HG03378 (cell line): ENCODE results near the gene CDC42EP5.

Experiments
- ATAC-seq: cut with Tn5 transposase; IDR thresholded peaks from one replicate; pipeline ENCODE4 v1.9.1; 2021; ENCODE audit warnings: mild to moderate bottlenecking, moderate library complexity; ENCODE audit not compliant: unreplicated experiment

Gene CDC42EP5

GRCh38 chr19:54428323-54429175, 44.5 kb downstream of the CDC42EP5 start:
- ATAC-seq = no peak

- ATAC-seq = no peak
Measured at GRCh38 chr19:54427586-54427985, 45.5 kb downstream of the CDC42EP5 start.

- ATAC-seq = no peak
Measured at GRCh38 chr19:54426291-54426931, 46.7 kb downstream of the CDC42EP5 start.

- ATAC-seq = no peak
Measured at GRCh38 chr19:54425382-54425723, 47.7 kb downstream of the CDC42EP5 start.

DNA sequence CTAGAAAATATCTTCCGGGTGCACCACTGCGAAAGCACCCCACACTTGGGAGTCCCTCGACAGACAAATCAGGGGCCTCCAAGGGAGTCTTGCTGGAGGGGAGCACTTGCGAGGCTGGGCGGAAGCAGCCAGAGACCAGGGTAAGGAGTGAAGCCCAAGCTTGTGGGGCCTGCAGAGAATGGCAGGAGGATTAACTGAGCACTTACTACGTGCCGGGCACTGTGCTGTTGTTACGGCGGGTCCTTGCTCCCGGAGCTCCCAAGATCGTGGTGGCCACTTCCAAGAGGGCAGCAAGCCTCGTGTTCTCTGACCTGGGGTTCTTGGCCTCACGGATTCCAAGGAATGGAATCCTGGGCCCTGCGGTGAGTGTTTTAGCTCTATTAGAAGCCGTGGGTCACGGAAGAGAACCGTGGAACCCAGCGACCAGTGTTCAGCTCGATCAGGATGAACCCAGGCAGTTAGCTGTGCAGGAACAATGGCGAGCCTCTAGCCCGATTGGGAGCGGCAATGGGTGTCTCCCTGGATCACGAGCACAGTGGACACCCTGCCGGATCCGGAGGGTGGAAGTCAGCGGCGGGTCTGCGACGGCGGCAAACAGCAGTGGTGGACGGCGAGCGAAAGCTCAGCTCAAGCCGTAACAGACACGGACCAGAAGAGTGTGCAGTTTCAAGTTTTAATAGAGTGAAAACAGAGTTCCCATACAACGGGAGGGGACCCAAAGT, 48.3 kb downstream of the CDC42EP5 start:
- no peak for ATAC-seq

DNA sequence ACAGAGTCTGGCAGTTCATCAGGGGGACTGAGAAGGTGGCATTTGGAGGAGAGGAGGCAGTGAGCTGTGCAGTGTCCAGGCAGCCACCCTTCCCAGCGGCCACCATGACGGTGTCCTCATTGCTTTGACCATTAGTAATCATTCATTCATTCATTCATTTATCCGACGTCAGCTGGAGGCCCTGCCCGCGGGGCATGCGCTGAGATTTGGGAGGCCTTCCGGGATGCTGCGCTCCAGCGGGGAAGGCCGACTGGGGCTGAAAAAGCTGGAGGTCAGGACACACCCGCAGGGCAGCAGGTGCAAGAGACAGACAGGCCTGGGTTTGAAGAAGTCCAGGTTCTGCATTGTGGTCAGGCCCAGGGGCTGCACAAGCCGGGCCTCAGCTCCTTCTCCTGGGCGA, 48.9 kb downstream of the CDC42EP5 start:
- no peak for ATAC-seq

GRCh38 chr19:54422136-54422535, 51.0 kb downstream of the CDC42EP5 start:
- ATAC-seq = no peak

GRCh38 chr19:54421521-54421920, 51.6 kb downstream of the CDC42EP5 start:
- no peak for ATAC-seq

- no peak for ATAC-seq
Measured at GRCh38 chr19:54421169-54421516, 52.0 kb downstream of the CDC42EP5 start.

GRCh38 chr19:54420383-54421168, 52.5 kb downstream of the CDC42EP5 start:
- no peak for ATAC-seq

- no peak for ATAC-seq
Measured at GRCh38 chr19:54420068-54420382, 53.1 kb downstream of the CDC42EP5 start.

DNA sequence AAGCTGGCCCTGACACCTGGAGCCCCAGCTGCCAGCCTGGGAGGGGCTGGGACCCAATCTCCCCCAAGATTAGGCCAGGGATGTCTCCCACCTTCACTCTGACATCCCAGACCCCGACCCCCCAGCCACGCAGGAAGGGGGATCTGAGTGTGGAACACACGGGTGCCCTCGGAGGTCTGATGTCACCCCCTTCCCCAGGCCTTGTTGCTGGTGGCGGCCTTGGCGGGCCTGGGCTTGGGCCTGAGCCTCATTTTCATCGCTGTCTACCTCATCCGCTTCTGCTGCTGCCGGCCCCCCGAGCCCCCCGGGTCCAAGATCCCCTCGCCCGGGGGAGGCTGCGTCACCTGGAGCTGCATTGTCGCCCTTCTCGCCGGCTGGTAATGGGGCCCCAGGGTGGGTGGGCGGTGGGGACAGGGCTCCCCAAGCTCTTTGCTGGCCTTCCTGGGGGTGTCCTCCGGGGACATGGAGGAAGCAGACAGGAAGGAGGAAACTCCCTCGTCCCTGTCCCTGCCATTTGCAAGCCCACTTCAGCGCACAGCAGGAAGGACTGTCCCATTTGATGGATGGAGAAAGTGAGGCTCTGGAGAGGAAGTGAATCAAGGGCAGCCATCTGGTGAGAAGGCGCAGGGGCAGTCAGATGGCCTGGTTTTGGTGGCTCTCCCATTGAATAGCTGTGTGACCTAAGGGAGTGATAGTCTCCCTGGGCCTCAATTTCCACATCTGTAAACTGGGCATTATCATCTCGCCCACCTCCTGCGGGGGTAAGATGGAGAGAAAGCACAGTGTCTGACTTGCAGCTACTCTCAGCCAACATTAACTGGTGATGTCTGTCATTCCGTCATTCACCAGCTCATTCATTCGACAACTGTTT, 53.9 kb downstream of the CDC42EP5 start:
- ATAC-seq = no peak

- no peak for ATAC-seq
Measured at GRCh38 chr19:54418030-54418929, 54.8 kb downstream of the CDC42EP5 start.

DNA sequence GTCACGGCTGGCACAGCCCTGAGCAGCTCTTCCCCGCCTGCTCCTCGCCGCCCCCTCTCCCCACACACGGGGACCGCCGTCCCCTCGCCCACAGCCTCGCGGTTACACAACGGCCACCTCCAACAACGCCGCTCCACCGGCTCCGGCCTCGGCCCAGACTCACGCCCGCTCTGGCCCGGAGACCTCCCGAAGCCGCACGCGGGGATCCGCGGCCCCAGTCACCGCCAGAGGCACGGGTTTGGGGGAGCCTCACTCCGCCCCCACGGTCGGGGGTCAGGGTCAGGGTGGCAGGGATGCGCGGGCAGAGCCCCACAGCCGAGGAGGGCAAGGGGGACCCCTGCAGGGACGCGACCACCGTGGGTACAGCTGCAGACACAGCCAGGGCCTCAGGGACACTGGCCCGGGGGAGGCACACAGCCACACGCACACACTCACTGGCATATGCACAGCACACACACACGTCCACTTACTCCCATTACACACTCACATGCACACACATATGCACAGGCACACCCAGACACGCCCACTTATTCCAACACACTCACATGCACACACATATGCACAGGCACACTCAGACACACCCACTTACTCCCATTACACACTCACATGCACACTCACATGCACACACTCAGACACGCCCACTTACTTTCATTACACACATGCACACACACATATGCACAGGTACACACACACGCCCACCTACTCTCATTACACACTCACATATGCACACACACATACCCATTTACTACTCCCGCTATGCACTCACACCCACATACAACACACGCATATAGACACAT, 56.2 kb downstream of the CDC42EP5 start:
- ATAC-seq = no peak

DNA sequence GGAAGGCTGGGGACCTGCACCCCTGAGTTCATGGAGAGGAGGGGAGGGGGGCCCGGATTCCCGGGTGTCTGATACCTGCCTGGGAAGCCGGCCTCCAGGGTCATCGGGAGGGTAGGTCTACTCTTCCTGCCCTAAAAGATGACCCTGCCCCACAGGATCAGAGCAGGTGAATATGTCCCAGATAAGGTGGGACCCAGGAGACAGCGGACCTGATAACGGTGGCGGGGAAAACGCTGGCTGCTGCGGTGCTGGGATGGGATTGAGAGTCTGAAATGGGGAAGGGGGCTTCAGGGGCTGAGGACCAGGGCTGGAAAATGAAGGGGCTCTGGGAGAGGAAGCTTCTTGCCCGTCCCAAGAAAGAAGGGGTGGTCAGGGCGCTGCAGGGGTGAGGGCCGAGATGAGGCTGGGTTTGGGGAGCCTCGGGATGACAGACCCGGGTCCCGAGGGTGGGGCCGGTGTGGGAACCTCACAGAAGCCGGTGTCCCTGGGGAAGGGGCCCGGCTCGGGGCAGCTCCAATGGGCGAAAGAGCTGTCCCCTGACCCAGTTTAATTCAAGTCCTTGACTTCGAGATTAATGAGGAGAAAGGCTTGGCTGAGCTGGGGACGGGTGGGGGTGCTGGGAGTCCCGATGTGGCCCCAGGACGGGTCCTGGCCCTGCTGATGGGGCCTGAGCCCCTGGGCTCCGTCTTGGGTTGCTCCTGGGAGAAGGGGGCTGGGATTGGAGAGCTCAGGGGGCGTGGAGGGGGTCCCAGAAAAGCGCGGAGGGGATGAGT, 57.0 kb downstream of the CDC42EP5 start:
- no peak for ATAC-seq

DNA sequence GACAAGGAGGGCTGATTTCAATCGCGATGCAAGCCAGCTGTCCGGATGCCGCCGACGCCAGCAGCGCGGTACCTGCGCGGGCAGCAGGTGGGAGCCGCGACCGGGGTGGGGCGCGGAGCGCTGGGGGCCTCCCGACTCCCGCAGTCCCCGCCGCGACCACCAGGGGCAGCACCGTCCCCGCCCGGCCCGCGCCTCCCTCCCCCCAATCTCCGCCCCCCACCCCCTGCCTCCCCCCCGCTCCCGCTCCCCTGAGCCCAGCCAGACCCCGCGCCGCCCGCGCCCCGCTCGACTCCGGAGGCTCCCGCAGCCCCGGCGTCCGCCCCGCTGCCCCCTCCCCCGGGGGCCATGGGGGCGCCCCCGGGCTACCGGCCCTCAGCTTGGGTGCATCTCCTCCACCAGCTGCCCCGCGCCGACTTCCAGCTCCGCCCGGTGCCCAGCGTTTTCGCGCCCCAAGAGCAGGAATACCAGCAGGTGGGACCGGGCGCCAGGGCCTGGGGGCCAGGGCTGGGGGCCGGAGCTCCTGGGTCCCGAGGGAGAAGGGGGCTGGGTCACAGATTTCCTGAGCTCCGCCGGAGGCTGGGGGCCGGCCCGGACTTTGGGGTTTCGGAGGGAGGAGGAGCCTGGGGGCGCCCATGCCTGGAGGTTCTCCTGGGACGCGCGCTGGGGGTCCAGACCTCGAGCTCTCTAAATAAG, 57.7 kb downstream of the CDC42EP5 start, which contains the start of gene TTYH1:
Gene TTYH1 (plus strand): TSS at position 257 of the 693 bp plus-strand sequence. CDS start 89 bp downstream, at position 346.
- ATAC-seq = no peak
